MM.1S (cell line): ENCODE results near the gene TENT4A.

Experiments used
- DNase-seq: peaks from one replicate; pipeline ENCODE4 v3.0.0-alpha.2; 2015
- H2AFZ ChIP-seq: fragments of 300-600 bp; sonication (generic); 2 replicates; pipeline ENCODE4 v1.6.0; 2016; ENCODE audit warnings: antibody characterized with exemption, low read length
- H3F3A ChIP-seq: fragments of 300-600 bp; sonication (generic); 2 replicates; pipeline ENCODE4 v1.6.1; 2016; ENCODE audit warnings: mild to moderate bottlenecking, antibody characterized with exemption, low read length, moderate library complexity, mixed read lengths; ENCODE audit not compliant: insufficient read depth
- H3K27ac ChIP-seq: fragments of 300-600 bp; sonication (generic); 2 replicates; pipeline ENCODE4 v1.5.1; 2016; ENCODE audit warnings: mild to moderate bottlenecking, low read length
- H3K27me3 ChIP-seq: fragments of 300-600 bp; sonication (generic); replicated peaks from 2 replicates; pipeline ENCODE4 v1.6.0; 2016; ENCODE audit warnings: low read length; ENCODE audit not compliant: insufficient read depth
- H3K36me3 ChIP-seq: fragments of 300-600 bp; sonication (generic); replicated peaks from 2 replicates; pipeline ENCODE4 v1.6.1; 2016; ENCODE audit warnings: mild to moderate bottlenecking, low read length, mixed read lengths; ENCODE audit not compliant: insufficient read depth
- H3K4me1 ChIP-seq: fragments of 300-600 bp; sonication (generic); 2 replicates; pipeline ENCODE4 v1.6.1; 2016; ENCODE audit warnings: low read length, mixed read lengths
- H3K4me2 ChIP-seq: fragments of 300-600 bp; sonication (generic); 2 replicates; pipeline ENCODE4 v1.6.0; 2016; ENCODE audit warnings: low read depth, low read length
- H3K4me3 ChIP-seq: fragments of 300-600 bp; sonication (generic); 2 replicates; pipeline ENCODE4 v1.5.1; 2016; ENCODE audit warnings: low read length, mixed read lengths
- H3K79me2 ChIP-seq: fragments of 300-600 bp; sonication (generic); 2 replicates; pipeline ENCODE4 v1.6.1; 2016; ENCODE audit warnings: mixed run types, low read length, mixed read lengths
- H3K9ac ChIP-seq: fragments of 300-600 bp; sonication (generic); 2 replicates; pipeline ENCODE4 v1.6.1; 2016; ENCODE audit warnings: low read length, mixed read lengths
- H3K9me2 ChIP-seq: fragments of 300-600 bp; sonication (generic); replicated peaks from 2 replicates; pipeline ENCODE4 v1.6.1; 2016; ENCODE audit warnings: mild to moderate bottlenecking, low read length, mixed read lengths; ENCODE audit not compliant: insufficient read depth
- H3K9me3 ChIP-seq: fragments of 300-600 bp; sonication (generic); replicated peaks from 2 replicates; pipeline ENCODE4 v1.6.1; 2016; ENCODE audit warnings: mild to moderate bottlenecking, low read length, mixed read lengths; ENCODE audit not compliant: insufficient read depth
- H4K20me1 ChIP-seq: fragments of 300-600 bp; sonication (generic); 2 replicates; pipeline ENCODE4 v1.6.1; 2016; ENCODE audit warnings: mild to moderate bottlenecking, low read length, moderate library complexity, mixed read lengths; ENCODE audit not compliant: insufficient read depth
- EZH2 ChIP-seq: fragments of 300-600 bp; sonication (generic); optimal IDR thresholded peaks from 2 replicates; pipeline ENCODE3; 2017; ENCODE audit warnings: low read depth, mild to moderate bottlenecking, antibody characterized with exemption, low read length, mixed read lengths
- EZH2phosphoT487 ChIP-seq: fragments of 300-600 bp; sonication (generic); IDR thresholded peaks from 2 replicates; pipeline ENCODE4 v1.6.1; 2018; ENCODE audit warnings: antibody characterized with exemption, low read length
- TF ChIP-seq, protein P1 (sequence below): fragments of 300-600 bp; sonication (generic); IDR thresholded peaks from 2 replicates; pipeline ENCODE4 v1.5.1; 2016; ENCODE audit warnings: antibody characterized with exemption, low read length, mixed read lengths

TENT4A gene

DNA sequence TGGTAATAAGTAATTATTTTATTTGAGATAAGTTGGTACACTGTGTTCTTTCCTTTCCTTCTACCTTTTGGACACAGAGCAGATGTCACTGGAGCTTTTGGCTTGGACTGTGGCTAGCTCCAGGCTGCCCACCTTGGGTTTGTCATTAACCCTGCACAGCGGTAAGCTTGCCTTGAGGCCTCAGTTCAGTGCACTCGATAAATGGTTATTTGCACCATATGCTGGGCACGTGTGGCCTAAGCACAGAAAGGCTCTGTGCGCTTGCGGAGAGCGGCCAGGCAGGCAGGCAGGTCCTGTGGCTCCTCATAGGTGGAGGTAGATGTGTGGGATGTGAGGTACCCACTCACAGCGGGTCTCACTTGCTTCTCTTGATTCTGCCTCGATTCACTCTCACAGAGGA lies 30.0 kb upstream of the TENT4A start:
- no peaks in the 10 kb centered on the region for H3K9me2 ChIP-seq
- no peaks in the 10 kb centered on the region for H3K4me1 ChIP-seq
- H3K79me2 ChIP-seq = no peaks in the 10 kb centered on the region
- no peaks in the 10 kb centered on the region for H3K9me3 ChIP-seq
- H3K4me2 ChIP-seq = no peak overlapping the region
- TF ChIP-seq, protein P1, sequence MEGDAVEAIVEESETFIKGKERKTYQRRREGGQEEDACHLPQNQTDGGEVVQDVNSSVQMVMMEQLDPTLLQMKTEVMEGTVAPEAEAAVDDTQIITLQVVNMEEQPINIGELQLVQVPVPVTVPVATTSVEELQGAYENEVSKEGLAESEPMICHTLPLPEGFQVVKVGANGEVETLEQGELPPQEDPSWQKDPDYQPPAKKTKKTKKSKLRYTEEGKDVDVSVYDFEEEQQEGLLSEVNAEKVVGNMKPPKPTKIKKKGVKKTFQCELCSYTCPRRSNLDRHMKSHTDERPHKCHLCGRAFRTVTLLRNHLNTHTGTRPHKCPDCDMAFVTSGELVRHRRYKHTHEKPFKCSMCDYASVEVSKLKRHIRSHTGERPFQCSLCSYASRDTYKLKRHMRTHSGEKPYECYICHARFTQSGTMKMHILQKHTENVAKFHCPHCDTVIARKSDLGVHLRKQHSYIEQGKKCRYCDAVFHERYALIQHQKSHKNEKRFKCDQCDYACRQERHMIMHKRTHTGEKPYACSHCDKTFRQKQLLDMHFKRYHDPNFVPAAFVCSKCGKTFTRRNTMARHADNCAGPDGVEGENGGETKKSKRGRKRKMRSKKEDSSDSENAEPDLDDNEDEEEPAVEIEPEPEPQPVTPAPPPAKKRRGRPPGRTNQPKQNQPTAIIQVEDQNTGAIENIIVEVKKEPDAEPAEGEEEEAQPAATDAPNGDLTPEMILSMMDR = no peak
- TF ChIP-seq EZH2 = no peak
- no peak for TF ChIP-seq EZH2phosphoT487
- no peak for DNase-seq
- H3K27ac ChIP-seq = no peak overlapping the region
- H3K36me3 ChIP-seq = no peaks in the 10 kb centered on the region
- no peak overlapping the region for H3K4me3 ChIP-seq
- no peaks in the 10 kb centered on the region for H3K27me3 ChIP-seq
- H3K9ac ChIP-seq = no peak overlapping the region
- H4K20me1 ChIP-seq = no peaks in the 10 kb centered on the region
- no peaks in the 10 kb centered on the region for H3F3A ChIP-seq
- H2AFZ ChIP-seq = no peak overlapping the region

DNA sequence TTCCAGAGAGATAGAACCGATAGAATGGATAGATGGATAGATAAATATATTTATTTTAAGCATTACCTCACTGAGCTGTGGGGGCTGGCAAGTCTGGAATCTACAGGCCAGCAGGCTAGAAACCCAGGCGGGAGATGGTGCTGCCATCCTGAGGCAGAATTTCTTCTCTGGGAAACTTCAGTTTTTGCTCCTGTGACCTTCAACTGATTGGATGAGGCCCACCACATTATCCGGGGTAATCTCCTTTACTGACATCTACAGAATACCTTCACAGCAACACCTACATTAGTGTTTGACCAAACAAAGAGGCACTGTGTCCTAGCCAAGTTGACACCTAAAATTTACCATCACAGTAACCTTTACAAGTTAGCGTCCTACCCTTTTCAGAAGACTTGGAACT lies 29.2 kb upstream of the TENT4A start:
- no peak for DNase-seq
- Histone ChIP-seq H3K4me3 (no peak overlapping the region), H3F3A (no peaks in the 10 kb centered on the region), H3K36me3 (no peaks in the 10 kb centered on the region), H3K79me2 (no peaks in the 10 kb centered on the region), H3K4me2 (no peak overlapping the region), H3K9me3 (no peaks in the 10 kb centered on the region), H3K4me1 (no peaks in the 10 kb centered on the region), H3K9me2 (no peaks in the 10 kb centered on the region), H3K9ac (no peak overlapping the region), H4K20me1 (no peaks in the 10 kb centered on the region), H3K27ac (no peak overlapping the region), H3K27me3 (no peaks in the 10 kb centered on the region), H2AFZ (no peak overlapping the region)
- TF ChIP-seq EZH2phosphoT487 (no peak), EZH2 (no peak)
- TF ChIP-seq, protein P1 = no peak

DNA sequence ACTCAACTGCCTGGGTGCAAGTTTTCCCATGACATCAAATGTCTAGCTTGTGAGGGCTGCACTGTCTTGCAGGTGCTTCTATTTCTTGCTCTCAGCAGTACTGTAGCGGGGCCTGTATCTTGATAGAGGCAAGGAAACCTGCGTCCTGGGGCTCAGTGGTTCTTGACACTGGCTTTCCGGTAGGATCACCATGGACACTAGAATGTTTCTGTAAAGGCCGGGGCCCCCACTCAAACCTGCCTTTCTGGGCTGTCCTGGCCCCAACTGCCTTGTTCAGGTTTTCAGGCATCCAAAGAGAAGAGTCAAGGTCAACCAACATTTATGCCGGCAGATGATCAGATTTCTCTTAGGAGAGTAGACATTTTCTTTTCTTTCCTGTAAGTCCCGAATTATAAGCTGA lies 26.7 kb upstream of the TENT4A start:
- Histone ChIP-seq H3K4me2 (no peak overlapping the region), H3K27me3 (no peaks in the 10 kb centered on the region), H3K4me1 (no peaks in the 10 kb centered on the region), H3K9me3 (no peaks in the 10 kb centered on the region), H3K27ac (no peak overlapping the region), H3K4me3 (no peak overlapping the region), H3F3A (no peaks in the 10 kb centered on the region), H3K9me2 (no peaks in the 10 kb centered on the region), H4K20me1 (no peaks in the 10 kb centered on the region), H3K79me2 (no peaks in the 10 kb centered on the region), H3K9ac (no peak overlapping the region), H2AFZ (no peak overlapping the region), H3K36me3 (no peaks in the 10 kb centered on the region)
- TF ChIP-seq EZH2 (no peak), EZH2phosphoT487 (no peak)
- TF ChIP-seq, protein P1 = no peak
- no peak for DNase-seq
